Common myeloid progenitor, CD34-positive (primary cell): ENCODE measurements around the gene NPPA.

Source experiments
- CTCF ChIA-PET: fragments of 350-600 bp; sonication (Branson Sonifier 250); formaldehyde crosslinking; loops from one replicate; lab custom pipeline; 2021; ENCODE audit warnings: antibody characterized with exemption; lab: Charles Lee
- POLR2A ChIA-PET: fragments of 350-600 bp; sonication (Branson Sonifier 250); formaldehyde crosslinking; loops from one replicate; lab custom pipeline; 2021; ENCODE audit warnings: antibody characterized with exemption; lab: Charles Lee
- DNase-seq, 3 donors: peaks; one replicate each; pipeline versions ENCODE4 v3.0.0 to v3.0.0-alpha.2; 2013
- H3K27ac ChIP-seq, 2 experiments: 1 replicate in 1 of 2; 2 replicates in 1 of 2; pipeline ENCODE4 v1.7.0; 2013; ENCODE audit warnings: inconsistent platforms in 2 of 2, low read length in 2 of 2, mild to moderate bottlenecking in 2 of 2, low read depth in 1 of 2, moderate library complexity in 1 of 2; ENCODE audit not compliant: severe bottlenecking in 2 of 2, insufficient read depth in 1 of 2, poor library complexity in 1 of 2
- H3K27me3 ChIP-seq, 5 experiments: replicated peaks in 2 of 5; 1 replicate in 3 of 5; 2 replicates in 2 of 5; pipeline versions ENCODE4 v1.6.1 to v1.7.0; 2013; ENCODE audit warnings: low read length in 4 of 5, mild to moderate bottlenecking in 2 of 5, moderate library complexity in 2 of 5, inconsistent platforms in 1 of 5; ENCODE audit not compliant: insufficient read depth in 5 of 5, control insufficient read depth in 4 of 5
- H3K36me3 ChIP-seq, 4 experiments: 1 replicate in 2 of 4; 2 replicates in 2 of 4; pipeline versions ENCODE4 v1.6.1 to v1.7.0; 2013; ENCODE audit warnings: low read length in 3 of 4, control low read depth in 1 of 4, mild to moderate bottlenecking in 1 of 4; ENCODE audit not compliant: control insufficient read depth in 4 of 4, insufficient read depth in 4 of 4
- H3K4me1 ChIP-seq, 4 experiments: 1 replicate in 3 of 4; 2 replicates in 1 of 4; pipeline versions ENCODE4 v1.6.1 to v1.7.1; 2013; ENCODE audit warnings: low read length in 3 of 4, mild to moderate bottlenecking in 3 of 4, control low read depth in 1 of 4, inconsistent platforms in 1 of 4, moderate library complexity in 1 of 4; ENCODE audit not compliant: control insufficient read depth in 4 of 4, insufficient read depth in 4 of 4; ENCODE audit errors: control extremely low read depth in 1 of 4
- H3K4me3 ChIP-seq, 7 experiments: 1 replicate in 4 of 7; 2 replicates in 3 of 7; pipeline versions ENCODE4 v1.5.1 to v1.7.0; 2013; ENCODE audit warnings: mild to moderate bottlenecking in 7 of 7, low read length in 6 of 7, moderate library complexity in 6 of 7, inconsistent platforms in 2 of 7, low read depth in 2 of 7, control low read depth in 1 of 7; ENCODE audit not compliant: insufficient read depth in 4 of 7, control insufficient read depth in 1 of 7; ENCODE audit errors: extremely low read depth in 1 of 7
- H3K9me3 ChIP-seq, 5 experiments: 1 replicate in 4 of 5; 2 replicates in 1 of 5; pipeline versions ENCODE4 v1.6.1 to v1.7.1; 2013; ENCODE audit warnings: low read length in 4 of 5, mild to moderate bottlenecking in 2 of 5, inconsistent platforms in 1 of 5, low read depth in 1 of 5, moderate library complexity in 1 of 5; ENCODE audit not compliant: control insufficient read depth in 4 of 5, insufficient read depth in 2 of 5; ENCODE audit errors: control extremely low read depth in 1 of 5
- WGBS: methylation state at CpG from one replicate; pipeline ENCODE4 v1.1.5; 2013; ENCODE audit not compliant: insufficient coverage; 5-methylcytosine and 5-hydroxymethylcytosine counted together

The NPPA gene

DNA sequence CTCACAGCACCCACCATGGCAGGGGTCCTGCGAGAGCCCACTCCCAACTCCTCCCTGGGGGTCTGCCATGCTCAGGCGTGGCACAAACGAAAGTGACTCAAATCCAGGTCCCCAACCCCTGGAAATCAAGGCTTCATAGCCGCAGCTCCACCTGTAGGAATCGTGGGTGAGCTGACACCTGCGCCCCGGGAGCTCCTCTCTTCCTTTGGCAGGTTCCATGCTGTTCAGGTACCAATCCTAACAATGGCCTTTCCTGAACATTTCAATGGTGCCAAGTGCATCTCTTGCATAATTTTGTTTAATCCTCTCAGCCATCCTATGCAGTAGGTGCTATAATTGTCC is 40.1 kb upstream of the NPPA start:
- CTCF ChIA-PET = interaction anchor here (1.0 to 1.4 kb wide), 3 partner anchors 17 to 49 kb away, joined by 3 to 4 read pairs (median 3); no protein-coding TSS in a partner anchor
- H3K4me3 ChIP-seq = no peak overlapping the region
- no peak for DNase-seq
- peaks cover 0 to 10% (median 8%) of the 10 kb centered on the region in 4 experiments for H3K4me1 ChIP-seq
- no peaks in the 10 kb centered on the region for H3K9me3 ChIP-seq
- H3K27me3 ChIP-seq = no peaks in the 10 kb centered on the region
- no peaks in the 10 kb centered on the region for H3K36me3 ChIP-seq
- POLR2A ChIA-PET = no interaction called here
- no peak overlapping the region for H3K27ac ChIP-seq
- 92% methylated on average over 7 of the region's 7 CpGs for WGBS

DNA sequence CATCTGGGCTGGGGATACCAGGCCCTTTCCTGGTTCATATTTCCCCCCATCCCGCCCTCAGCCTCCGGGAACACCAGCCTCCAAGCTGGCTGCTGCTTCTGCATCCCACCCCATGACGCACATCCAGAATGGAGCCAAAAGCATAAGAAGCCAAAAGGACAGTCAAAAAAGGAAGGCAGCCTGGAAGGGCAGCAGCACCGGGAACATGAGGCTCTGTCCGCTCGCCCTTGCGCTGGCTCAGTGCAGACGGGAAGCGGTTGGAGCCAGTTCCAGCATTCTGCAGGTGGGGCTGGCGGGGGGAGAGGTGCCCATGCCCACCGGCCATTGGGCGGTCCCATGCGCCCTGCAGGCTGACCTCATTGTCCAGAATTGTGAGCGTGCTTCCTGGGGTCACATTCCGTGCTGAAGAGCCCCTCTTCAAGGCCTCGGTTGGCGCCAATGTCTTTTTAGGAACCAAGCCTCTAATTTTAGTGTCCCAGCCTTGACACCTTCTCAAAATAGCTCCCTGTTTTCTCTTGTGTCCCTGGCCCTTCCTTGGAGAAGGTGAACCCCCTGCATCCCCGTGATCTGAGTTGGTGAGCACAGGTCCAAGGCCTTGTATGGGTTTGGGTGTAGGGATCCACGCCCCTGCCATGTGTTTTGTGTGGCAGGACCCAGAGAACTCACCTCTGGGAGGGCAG is 39.5 kb upstream of the NPPA start:
- Histone ChIP-seq H3K4me1 (peaks cover 0 to 11% (median 8%) of the 10 kb centered on the region in 4 experiments), H3K4me3 (no peak overlapping the region), H3K9me3 (no peaks in the 10 kb centered on the region), H3K27me3 (no peaks in the 10 kb centered on the region), H3K27ac (no peak overlapping the region), H3K36me3 (no peaks in the 10 kb centered on the region)
- DNase-seq = no peak
- ChIA-PET POLR2A (interaction anchor here (0.6 kb wide), 1 partner anchor 39 kb away, joined by 3 read pairs; the partner anchor contains the start of gene NPPA), CTCF (interaction anchor here (1.0 to 1.4 kb wide), 2 partner anchors 17 to 49 kb away, joined by 3 read pairs; no protein-coding TSS in a partner anchor)
- WGBS = 97% methylated on average over 18 of the region's 19 CpGs

DNA sequence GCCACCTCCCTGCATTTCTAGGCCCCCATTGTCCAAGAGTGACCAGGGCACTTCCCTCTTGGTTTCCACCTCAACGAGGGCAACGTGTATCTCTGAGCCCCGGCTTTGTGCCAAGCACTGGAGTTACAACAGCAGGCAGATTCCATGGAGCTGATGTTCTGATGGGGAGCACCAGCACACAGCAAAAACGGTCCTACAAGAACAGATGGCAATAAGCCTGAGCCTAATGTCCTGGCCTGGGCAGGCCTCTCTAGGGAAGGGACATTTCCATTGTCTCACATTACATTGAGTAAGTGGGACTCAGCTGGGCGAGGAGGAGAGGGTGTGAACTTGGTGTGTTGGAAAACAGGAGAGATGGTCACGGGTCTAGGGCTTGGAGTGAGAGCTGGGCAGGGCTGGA is 38.3 kb upstream of the NPPA start:
- H3K27ac ChIP-seq = no peak overlapping the region
- peaks cover 0 to 11% (median 8%) of the 10 kb centered on the region in 4 experiments for H3K4me1 ChIP-seq
- no peaks in the 10 kb centered on the region for H3K9me3 ChIP-seq
- ChIA-PET CTCF (no interaction called here), POLR2A (interaction anchor here (0.5 kb wide), 1 partner anchor 242 kb away, joined by 4 read pairs; no protein-coding TSS in a partner anchor)
- DNase-seq = no peak
- H3K27me3 ChIP-seq = no peaks in the 10 kb centered on the region
- no peak overlapping the region for H3K4me3 ChIP-seq
- WGBS = 92% methylated on average over 3 of the region's 6 CpGs
- H3K36me3 ChIP-seq = no peaks in the 10 kb centered on the region

DNA sequence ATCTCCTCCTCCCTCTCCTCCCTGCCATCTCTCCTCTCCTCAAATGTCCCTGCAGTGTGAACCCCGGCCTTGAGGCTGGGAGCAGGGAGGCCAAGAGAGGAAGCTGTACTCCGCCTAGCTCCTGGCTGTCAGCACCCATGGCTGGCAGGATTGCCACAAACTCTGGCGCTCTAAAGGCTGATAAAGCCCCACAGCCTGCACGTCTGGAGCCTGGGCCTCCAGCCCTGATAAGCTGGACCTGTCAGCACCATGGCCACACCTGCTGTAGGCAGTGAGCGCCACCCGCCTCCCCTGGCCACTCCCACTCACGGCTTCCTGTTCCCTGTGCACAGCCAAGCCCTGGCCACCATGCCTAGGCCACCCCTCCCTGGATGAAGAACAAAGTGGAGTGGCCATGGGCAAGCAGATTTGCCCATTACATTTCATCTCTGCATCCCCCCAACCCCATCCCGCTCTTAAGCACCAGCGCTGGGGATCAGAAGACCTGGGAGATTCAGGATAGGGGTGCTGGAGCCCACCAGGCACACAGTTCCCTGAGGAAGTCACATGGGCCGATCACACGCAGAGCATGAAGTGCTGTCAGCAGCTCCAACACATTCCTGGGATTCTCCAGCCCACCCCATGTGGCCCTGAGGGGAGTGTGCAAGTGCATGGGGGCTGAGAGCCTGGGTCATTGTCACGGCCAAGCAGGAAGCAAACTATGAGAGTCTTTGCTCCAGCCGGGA is 35.4 kb upstream of the NPPA start:
- peak in 2 of 3 donors; percentile 40 to 59 for DNase-seq
- Histone ChIP-seq H3K4me3 (no peak overlapping the region), H3K9me3 (no peaks in the 10 kb centered on the region), H3K36me3 (no peaks in the 10 kb centered on the region), H3K4me1 (peaks cover 0 to 11% (median 8%) of the 10 kb centered on the region in 4 experiments), H3K27ac (no peak overlapping the region), H3K27me3 (peaks cover 0 to 2% (median 0%) of the 10 kb centered on the region in 5 experiments)
- CTCF ChIA-PET = interaction anchor here (0.7 to 1.6 kb wide), 4 partner anchors 10 to 19 kb away, joined by 3 to 4 read pairs (median 3); no protein-coding TSS in a partner anchor
- 53% methylated on average over 11 of the region's 13 CpGs for WGBS
- POLR2A ChIA-PET = interaction anchor here (0.6 kb wide), 1 partner anchor 133 kb away, joined by 3 read pairs; no protein-coding TSS in a partner anchor

DNA sequence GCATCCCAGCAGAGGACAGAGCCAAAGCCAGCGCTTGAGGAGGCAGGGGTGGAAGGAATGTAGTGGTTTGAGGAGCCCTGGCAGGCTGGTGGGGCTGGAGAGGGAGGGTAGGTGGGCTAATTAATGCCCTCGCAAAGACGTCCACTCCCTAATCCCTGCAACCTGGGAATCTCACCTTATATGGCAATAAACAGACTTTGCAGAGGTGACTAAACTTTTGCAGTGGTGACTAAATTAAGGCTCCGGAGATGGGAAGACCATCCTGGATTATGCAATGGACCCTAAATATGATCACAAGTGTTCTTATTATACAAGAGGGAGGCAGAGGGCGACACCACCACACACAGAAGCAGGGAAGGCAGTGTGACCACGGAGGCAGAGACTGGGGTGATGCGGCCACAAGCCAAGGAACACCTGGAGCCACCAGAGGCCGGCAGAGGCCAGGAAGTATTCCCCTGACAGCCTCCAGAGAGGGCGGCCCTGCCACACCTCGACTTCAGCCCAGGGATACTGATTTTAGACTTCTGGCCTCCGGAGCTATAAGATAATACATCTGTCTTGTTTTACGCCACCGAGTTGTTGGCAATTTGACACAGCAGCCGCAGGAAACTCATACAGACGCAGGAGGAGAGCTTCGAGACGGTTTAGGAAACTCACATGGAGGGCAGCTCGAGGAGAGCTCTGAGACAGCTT is 34.3 kb upstream of the NPPA start:
- H3K4me1 ChIP-seq = peaks cover 0 to 11% (median 8%) of the 10 kb centered on the region in 4 experiments
- no peak overlapping the region for H3K27ac ChIP-seq
- H3K9me3 ChIP-seq = no peaks in the 10 kb centered on the region
- no peak for DNase-seq
- CTCF ChIA-PET = interaction anchor here (0.7 to 1.6 kb wide), 4 partner anchors 9 to 20 kb away, joined by 3 to 4 read pairs (median 3); no protein-coding TSS in a partner anchor
- POLR2A ChIA-PET = no interaction called here
- no peak overlapping the region for H3K4me3 ChIP-seq
- H3K27me3 ChIP-seq = peaks cover 0 to 2% (median 0%) of the 10 kb centered on the region in 5 experiments
- H3K36me3 ChIP-seq = no peaks in the 10 kb centered on the region
- 93% methylated on average over 16 of the region's 18 CpGs for WGBS

DNA sequence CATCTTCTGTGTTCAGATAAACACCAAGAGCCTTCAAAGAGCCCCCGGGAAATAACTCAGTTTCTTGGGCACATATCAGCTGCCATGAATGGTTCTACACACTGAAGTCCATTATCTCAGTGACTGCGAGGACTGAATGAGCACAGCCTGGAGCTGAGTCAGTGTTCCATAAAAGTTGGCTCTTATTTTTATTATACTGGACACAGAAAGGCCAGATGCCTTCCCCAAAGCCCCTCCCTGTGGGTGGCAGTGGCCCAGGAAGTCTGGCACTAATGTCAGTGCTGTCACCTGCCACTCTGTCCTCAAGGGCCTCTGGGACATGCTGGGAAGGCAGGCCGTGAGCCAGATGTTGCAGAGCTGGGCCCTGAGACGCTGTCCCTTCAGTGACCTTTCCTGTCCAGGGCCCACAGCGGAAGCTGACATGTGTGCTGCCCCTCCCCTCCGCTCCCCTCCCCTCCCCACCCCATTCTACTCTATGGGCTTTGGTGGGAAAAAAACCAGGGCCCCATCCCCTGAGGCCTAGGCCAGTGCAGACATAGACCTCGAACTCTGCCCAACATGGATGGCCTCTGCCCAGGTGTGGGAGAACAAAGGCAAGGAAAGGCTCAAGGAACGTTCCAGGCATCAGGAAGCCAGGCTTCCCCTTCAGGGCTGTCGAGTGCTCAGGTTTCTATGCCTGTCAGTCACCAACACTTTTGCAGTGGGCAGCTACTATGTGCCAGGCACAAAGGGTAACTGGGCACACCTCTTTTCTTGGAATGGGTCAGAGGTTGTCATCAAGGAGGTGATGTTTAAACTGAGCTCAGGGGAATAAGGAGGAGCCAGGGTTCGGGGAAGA is 33.5 kb upstream of the NPPA start:
- Histone ChIP-seq H3K27me3 (peaks cover 0 to 2% (median 0%) of the 10 kb centered on the region in 5 experiments), H3K9me3 (no peaks in the 10 kb centered on the region), H3K4me1 (peaks cover 0 to 8% (median 7%) of the 10 kb centered on the region in 4 experiments), H3K36me3 (no peaks in the 10 kb centered on the region), H3K4me3 (no peak overlapping the region), H3K27ac (no peak overlapping the region)
- ChIA-PET CTCF (interaction anchor here (0.9 to 2.7 kb wide), 2 partner anchors 11 to 34 kb away, joined by 3 to 10 read pairs; partner anchors contain the start of gene NPPA), POLR2A (no interaction called here)
- WGBS = 90% methylated on average over 8 of the region's 10 CpGs
- no peak for DNase-seq
